Cardiac fibroblast (primary cell): Measurements from ENCODE around the gene SOX13.

Source experiments
- DNase-seq, 2 donors: peaks; one replicate each; pipeline versions ENCODE4 v3.0.0 to v3.0.0-alpha.2; 2010; ENCODE audit warnings: low read depth in 2 of 2
- H3K4me3 ChIP-seq, 2 donors: replicated peaks in 1 of 2; 1 replicate in 1 of 2; 2 replicates in 1 of 2; pipeline ENCODE4 v1.5.1; 2011; ENCODE audit warnings: low read depth in 2 of 2, low read length in 2 of 2, mild to moderate bottlenecking in 2 of 2, moderate library complexity in 1 of 2
- CTCF ChIP-seq: IDR thresholded peaks from one replicate; pipeline ENCODE4 v1.5.1; 2011; ENCODE audit warnings: low read depth, mild to moderate bottlenecking, low read length, inconsistent platforms

Gene SOX13

GRCh38 chr1:204092632-204093420, 19.9 kb downstream of the SOX13 start:
- TF ChIP-seq CTCF, result no peak
- no peak overlapping the region for H3K4me3 ChIP-seq
- DNase-seq, result no peak

GRCh38 chr1:204093421-204093717, 20.5 kb downstream of the SOX13 start:
- no peak for DNase-seq
- no peak for TF ChIP-seq CTCF
- no peak overlapping the region for H3K4me3 ChIP-seq

- DNase-seq, result no peak
- no peak overlapping the region for H3K4me3 ChIP-seq
- no peak for TF ChIP-seq CTCF
These were observed 20.9 kb downstream of the SOX13 start for GRCh38 chr1:204093781-204094180.

GRCh38 chr1:204094313-204094729, 21.4 kb downstream of the SOX13 start:
- TF ChIP-seq CTCF, result no peak
- no peak overlapping the region for H3K4me3 ChIP-seq
- DNase-seq, result no peak

GRCh38 chr1:204094856-204095634, 22.1 kb downstream of the SOX13 start:
- no peak for TF ChIP-seq CTCF
- H3K4me3 ChIP-seq, result no peak overlapping the region
- no peak for DNase-seq

- no peak overlapping the region for H3K4me3 ChIP-seq
- DNase-seq, result no peak
- no peak for TF ChIP-seq CTCF
These were observed 24.0 kb downstream of the SOX13 start for GRCh38 chr1:204096931-204097330.
